ENCODE measurements around the gene GLIS2. TPM values are rescaled to one million over a fixed set of nuclear protein-coding genes. Genes with fewer than 3 reads are reported as not detected.

Gene GLIS2
- total and polyA plus RNA-seq, 2 donors (not counting 1 experiment from before 2014, with no cell fraction given) = 4.0 to 6.0 TPM

DNA sequence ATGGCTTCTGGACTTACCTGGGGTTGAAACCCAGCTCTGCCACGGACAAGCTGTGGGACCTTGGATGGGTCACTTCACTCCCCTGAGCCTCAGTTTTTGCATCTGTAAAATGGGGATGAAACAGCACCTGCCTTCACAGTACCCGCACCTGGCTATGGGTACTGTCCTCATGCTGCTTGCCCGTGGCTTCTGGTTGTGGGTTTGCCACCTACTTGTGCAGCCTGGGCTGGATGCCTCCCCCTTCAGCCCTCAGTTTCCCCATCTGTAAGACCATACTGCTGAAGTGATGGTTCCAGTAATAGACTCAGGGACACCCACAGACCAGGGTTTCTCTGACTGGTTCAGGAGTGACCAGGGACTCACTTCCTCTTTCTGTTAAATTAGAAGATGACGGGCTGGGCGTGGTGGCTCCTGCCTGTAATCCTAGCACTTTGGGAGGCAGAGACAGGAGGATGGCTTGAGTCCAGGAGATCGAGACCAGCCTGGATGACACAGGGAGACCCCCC lies 9.4 kb downstream of the GLIS2 start:
- Histone ChIP-seq H3K9ac (ENCODE audit: insufficient read depth, low read length) (no peak overlapping the region), H3K79me2 (ENCODE audit: control insufficient read depth, insufficient read depth, low read length) (peaks cover 85% of the 10 kb centered on the region), H3K4me3 (replicated peaks in 1 of 4; ENCODE audit: control extremely low read depth in 1 of 4, insufficient read depth in 1 of 4, low read depth in 3 of 4, low read length in 4 of 4) (no peak overlapping the region), H3K36me3 (ENCODE audit: control insufficient read depth, insufficient read depth, low read length) (peaks cover 2% of the 10 kb centered on the region), H3K9me3 (ENCODE audit: control insufficient read depth, insufficient read depth, low read depth, low read length) (no peaks in the 10 kb centered on the region), H3K4me2 (ENCODE audit: extremely low read depth, insufficient read depth, low read length) (no peak overlapping the region), H3K27ac (ENCODE audit: insufficient read depth, low read length) (no peak overlapping the region), H3K27me3 (ENCODE audit: control insufficient read depth, insufficient read depth, low read length) (no peaks in the 10 kb centered on the region), H2AFZ (ENCODE audit: low read length) (no peak overlapping the region), H3K4me1 (ENCODE audit: control insufficient read depth, extremely low read depth, insufficient read depth, low read length) (peaks cover 34% of the 10 kb centered on the region), H4K20me1 (ENCODE audit: control insufficient read depth, extremely low read depth, insufficient read depth, low read length) (no peaks in the 10 kb centered on the region)
- TF ChIP-seq, protein P1, sequence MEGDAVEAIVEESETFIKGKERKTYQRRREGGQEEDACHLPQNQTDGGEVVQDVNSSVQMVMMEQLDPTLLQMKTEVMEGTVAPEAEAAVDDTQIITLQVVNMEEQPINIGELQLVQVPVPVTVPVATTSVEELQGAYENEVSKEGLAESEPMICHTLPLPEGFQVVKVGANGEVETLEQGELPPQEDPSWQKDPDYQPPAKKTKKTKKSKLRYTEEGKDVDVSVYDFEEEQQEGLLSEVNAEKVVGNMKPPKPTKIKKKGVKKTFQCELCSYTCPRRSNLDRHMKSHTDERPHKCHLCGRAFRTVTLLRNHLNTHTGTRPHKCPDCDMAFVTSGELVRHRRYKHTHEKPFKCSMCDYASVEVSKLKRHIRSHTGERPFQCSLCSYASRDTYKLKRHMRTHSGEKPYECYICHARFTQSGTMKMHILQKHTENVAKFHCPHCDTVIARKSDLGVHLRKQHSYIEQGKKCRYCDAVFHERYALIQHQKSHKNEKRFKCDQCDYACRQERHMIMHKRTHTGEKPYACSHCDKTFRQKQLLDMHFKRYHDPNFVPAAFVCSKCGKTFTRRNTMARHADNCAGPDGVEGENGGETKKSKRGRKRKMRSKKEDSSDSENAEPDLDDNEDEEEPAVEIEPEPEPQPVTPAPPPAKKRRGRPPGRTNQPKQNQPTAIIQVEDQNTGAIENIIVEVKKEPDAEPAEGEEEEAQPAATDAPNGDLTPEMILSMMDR (conservative IDR thresholded peaks at IDR 0.05 in 1 of 2, IDR thresholded peaks at IDR 0.05 in 1 of 2; ENCODE audit: low read depth in 1 of 2, low read length in 2 of 2) = no peak
- no peak for TF ChIP-seq EZH2 (IDR thresholded peaks at IDR 0.05; ENCODE audit: low read length, missing control alignments)
- DNase-seq (ENCODE audit: low read depth in 2 of 2) = no peak

DNA sequence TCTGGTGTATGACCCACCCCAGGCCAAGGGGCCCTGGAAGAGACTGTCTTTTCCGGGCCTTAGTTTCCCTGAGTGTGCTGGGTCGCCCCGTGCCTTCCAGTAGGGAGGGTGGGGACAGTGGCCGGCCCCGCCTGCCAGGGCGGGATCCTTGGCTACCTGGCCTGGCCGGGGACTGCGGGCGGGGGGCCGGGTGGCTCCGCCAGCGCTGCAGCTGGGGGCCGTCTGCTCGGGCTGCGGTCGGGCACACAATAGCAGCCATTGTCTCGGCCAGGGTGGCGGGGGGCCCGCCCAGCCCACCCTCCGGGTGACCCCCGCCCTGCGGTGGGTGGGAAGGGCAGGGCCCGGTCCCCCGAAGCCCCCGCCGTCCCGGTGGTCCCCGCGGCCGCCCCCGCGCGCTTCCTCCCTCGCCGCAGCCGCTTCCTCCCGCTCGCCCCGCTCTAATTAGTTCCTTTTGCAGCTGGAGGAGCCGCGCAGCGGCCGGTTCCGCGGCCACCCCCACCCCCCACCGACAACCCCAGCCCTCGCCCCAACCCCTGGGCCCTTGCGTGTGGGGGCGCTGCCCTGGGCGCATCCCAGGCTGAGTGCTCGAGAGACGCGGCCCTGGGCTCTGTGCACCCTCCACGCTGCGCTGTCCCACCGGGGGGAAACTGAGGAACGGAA lies 11.6 kb downstream of the GLIS2 start:
- Histone ChIP-seq H3K4me2 (ENCODE audit: extremely low read depth, insufficient read depth, low read length) (peak overlapping the region; percentile 58), H3K9ac (ENCODE audit: insufficient read depth, low read length) (peak overlapping the region; percentile 42)
- no peak for DNase-seq (ENCODE audit: low read depth in 2 of 2)

DNA sequence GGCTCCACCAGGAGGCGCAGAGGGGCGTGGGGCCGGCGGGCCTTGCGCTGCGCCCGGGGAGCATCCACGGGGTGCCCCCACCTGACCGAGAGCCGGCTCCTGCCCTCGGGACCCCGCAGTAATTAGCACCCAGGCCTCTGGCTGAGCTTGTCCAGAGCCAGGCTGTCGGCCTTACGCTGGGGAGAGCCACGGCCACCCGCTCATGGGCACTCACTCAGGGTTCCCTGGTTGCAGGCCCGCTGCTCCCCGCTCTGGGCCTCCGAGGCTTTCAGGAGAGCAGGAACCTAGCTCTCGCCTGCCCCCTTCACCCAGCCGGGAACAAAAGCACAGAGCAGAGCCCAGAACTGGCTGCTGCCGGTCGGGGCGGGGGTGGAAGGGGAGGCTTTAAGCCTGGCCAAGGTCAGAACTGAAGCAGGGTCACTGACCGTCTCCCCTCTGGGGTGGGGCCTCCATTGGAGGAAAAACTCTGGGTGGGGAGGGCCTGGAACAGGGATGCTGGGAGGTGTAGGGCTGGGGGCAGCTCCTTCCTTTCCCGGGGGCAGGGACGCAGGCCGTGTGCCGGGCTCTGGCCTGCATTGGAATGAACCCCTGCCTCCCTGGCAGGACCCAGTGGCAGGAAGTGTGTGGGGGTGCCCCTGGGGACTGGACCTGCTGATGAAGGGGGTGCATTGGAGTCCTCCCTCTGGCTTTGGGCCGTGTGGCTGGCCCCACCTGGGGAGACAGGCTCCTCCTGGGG lies 12.3 kb downstream of the GLIS2 start:
- Histone ChIP-seq H3K9ac (ENCODE audit: insufficient read depth, low read length) (peak overlapping the region; percentile 42), H3K27ac (ENCODE audit: insufficient read depth, low read length) (peak overlapping the region; percentile 73), H4K20me1 (ENCODE audit: control insufficient read depth, extremely low read depth, insufficient read depth, low read length) (no peaks in the 10 kb centered on the region), H3K9me3 (ENCODE audit: control insufficient read depth, insufficient read depth, low read depth, low read length) (no peaks in the 10 kb centered on the region), H3K79me2 (ENCODE audit: control insufficient read depth, insufficient read depth, low read length) (peaks cover 82% of the 10 kb centered on the region), H3K4me1 (ENCODE audit: control insufficient read depth, extremely low read depth, insufficient read depth, low read length) (peaks cover 33% of the 10 kb centered on the region), H3K4me2 (ENCODE audit: extremely low read depth, insufficient read depth, low read length) (peak overlapping the region; percentile 58), H3K36me3 (ENCODE audit: control insufficient read depth, insufficient read depth, low read length) (peaks cover 7% of the 10 kb centered on the region), H3K27me3 (ENCODE audit: control insufficient read depth, insufficient read depth, low read length) (no peaks in the 10 kb centered on the region), H2AFZ (ENCODE audit: low read length) (no peak overlapping the region), H3K4me3 (replicated peaks in 1 of 4; ENCODE audit: control extremely low read depth in 1 of 4, insufficient read depth in 1 of 4, low read depth in 3 of 4, low read length in 4 of 4) (peak overlapping the region in 2 of 4 experiments; percentile 28 to 51)
- DNase-seq (ENCODE audit: low read depth in 2 of 2) = peak; percentile 63 to 80
- TF ChIP-seq, protein P1 (conservative IDR thresholded peaks at IDR 0.05 in 1 of 2, IDR thresholded peaks at IDR 0.05 in 1 of 2; ENCODE audit: low read depth in 1 of 2, low read length in 2 of 2) = peak; percentile 51 to 67
- no peak for TF ChIP-seq EZH2 (IDR thresholded peaks at IDR 0.05; ENCODE audit: low read length, missing control alignments)

More for the DNA sequence above, 11.6 kb downstream of the GLIS2 start:
- Histone ChIP-seq H3K4me1 (ENCODE audit: control insufficient read depth, extremely low read depth, insufficient read depth, low read length) (peaks cover 33% of the 10 kb centered on the region), H3K36me3 (ENCODE audit: control insufficient read depth, insufficient read depth, low read length) (peaks cover 5% of the 10 kb centered on the region), H4K20me1 (ENCODE audit: control insufficient read depth, extremely low read depth, insufficient read depth, low read length) (no peaks in the 10 kb centered on the region), H3K4me3 (replicated peaks in 1 of 4; ENCODE audit: control extremely low read depth in 1 of 4, insufficient read depth in 1 of 4, low read depth in 3 of 4, low read length in 4 of 4) (peak overlapping the region in 2 of 4 experiments; percentile 28 to 51), H3K9me3 (ENCODE audit: control insufficient read depth, insufficient read depth, low read depth, low read length) (no peaks in the 10 kb centered on the region), H3K27ac (ENCODE audit: insufficient read depth, low read length) (peak overlapping the region; percentile 73), H3K79me2 (ENCODE audit: control insufficient read depth, insufficient read depth, low read length) (peaks cover 82% of the 10 kb centered on the region), H2AFZ (ENCODE audit: low read length) (no peak overlapping the region), H3K27me3 (ENCODE audit: control insufficient read depth, insufficient read depth, low read length) (no peaks in the 10 kb centered on the region)
- TF ChIP-seq, protein P1 (conservative IDR thresholded peaks at IDR 0.05 in 1 of 2, IDR thresholded peaks at IDR 0.05 in 1 of 2; ENCODE audit: low read depth in 1 of 2, low read length in 2 of 2) = no peak
- no peak for TF ChIP-seq EZH2 (IDR thresholded peaks at IDR 0.05; ENCODE audit: low read length, missing control alignments)

Measured in fibroblast of lung (primary cell).